Muscle layer of duodenum (tissue), 2 donors: Measurements from ENCODE around the gene DIPK1A.
"Not testable (repeated sequence)": the region's sequence is repeated elsewhere in the genome, so short reads cannot be mapped to it uniquely, and the experiment has no call there.

Experiments used
- H3K27ac ChIP-seq: one replicate; pipeline ENCODE4 v1.7.0; 2013; ENCODE audit warnings: mild to moderate bottlenecking, low read length
- H3K27me3 ChIP-seq: one replicate; pipeline ENCODE4 v1.7.0; 2013; ENCODE audit warnings: low read depth, mild to moderate bottlenecking, control low read depth, low read length
- H3K36me3 ChIP-seq, 2 donors: one replicate each; pipeline ENCODE4 v1.7.0; 2013; ENCODE audit warnings: low read length in 2 of 2, control low read depth in 1 of 2, mild to moderate bottlenecking in 1 of 2; ENCODE audit not compliant: insufficient read depth in 2 of 2, control insufficient read depth in 1 of 2
- H3K4me1 ChIP-seq, 2 donors: one replicate each; pipeline ENCODE4 v1.7.0; 2013; ENCODE audit warnings: low read length in 2 of 2, mild to moderate bottlenecking in 2 of 2, control low read depth in 1 of 2, moderate library complexity in 1 of 2; ENCODE audit not compliant: insufficient read depth in 2 of 2, control insufficient read depth in 1 of 2
- H3K4me3 ChIP-seq, 2 donors: one replicate each; pipeline ENCODE4 v1.7.0; 2013; ENCODE audit warnings: low read length in 2 of 2, low read depth in 1 of 2, mild to moderate bottlenecking in 1 of 2
- H3K9me3 ChIP-seq, 2 donors: one replicate each; pipeline ENCODE4 v1.7.0; 2013; ENCODE audit warnings: low read length in 2 of 2, control low read depth in 1 of 2, mild to moderate bottlenecking in 1 of 2; ENCODE audit not compliant: control insufficient read depth in 1 of 2
- donor health status: healthy.

The DIPK1A gene

DNA sequence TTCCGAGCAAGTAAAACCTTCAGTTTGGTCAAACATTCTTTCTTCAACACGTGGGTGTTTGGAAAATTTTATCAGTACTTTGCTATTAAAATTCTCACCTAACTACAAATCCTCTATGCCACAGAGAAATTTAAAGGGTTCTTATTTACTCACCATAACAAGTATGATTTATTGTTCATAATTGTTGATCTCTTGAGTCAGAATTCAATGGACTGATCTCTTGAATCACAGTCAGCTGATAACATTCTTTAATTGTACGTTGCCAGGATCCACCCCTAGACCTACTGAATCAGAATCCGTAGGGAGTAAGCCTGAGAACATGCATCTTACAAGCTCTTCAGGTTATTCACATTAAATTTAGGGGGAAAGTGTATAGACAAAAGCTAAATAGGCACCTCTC lies 51.2 kb downstream of the DIPK1A start:
- H3K9me3 ChIP-seq = no peaks in the 10 kb centered on the region
- no peaks in the 10 kb centered on the region for H3K27me3 ChIP-seq
- no peak overlapping the region for H3K4me3 ChIP-seq
- no peaks in the 10 kb centered on the region for H3K36me3 ChIP-seq
- H3K4me1 ChIP-seq = peaks cover 0 to 4% of the 10 kb centered on the region in 2 donors
- H3K27ac ChIP-seq = no peak overlapping the region

- no peak overlapping the region for H3K4me3 ChIP-seq
- no peaks in the 10 kb centered on the region for H3K27me3 ChIP-seq
- peaks cover 0 to 4% of the 10 kb centered on the region in 2 donors for H3K4me1 ChIP-seq
- H3K36me3 ChIP-seq = no peaks in the 10 kb centered on the region
- H3K9me3 ChIP-seq = no peaks in the 10 kb centered on the region
- no peak overlapping the region for H3K27ac ChIP-seq
Observed at GRCh38 chr1:92909321-92909720, 51.9 kb downstream of the DIPK1A start.

- Histone ChIP-seq H3K4me1 (peaks cover 0 to 4% of the 10 kb centered on the region in 2 donors), H3K27me3 (no peaks in the 10 kb centered on the region), H3K36me3 (no peaks in the 10 kb centered on the region), H3K9me3 (no peaks in the 10 kb centered on the region), H3K27ac (no peak overlapping the region), H3K4me3 (no peak overlapping the region)
Observed at GRCh38 chr1:92907949-92908684, 53.1 kb downstream of the DIPK1A start.

GRCh38 chr1:92903765-92904164 lies 57.5 kb downstream of the DIPK1A start:
- Histone ChIP-seq H3K27ac (no peak overlapping the region), H3K27me3 (no peaks in the 10 kb centered on the region), H3K9me3 (no peaks in the 10 kb centered on the region), H3K36me3 (no peaks in the 10 kb centered on the region), H3K4me1 (no peaks in the 10 kb centered on the region), H3K4me3 (no peak overlapping the region)

DNA sequence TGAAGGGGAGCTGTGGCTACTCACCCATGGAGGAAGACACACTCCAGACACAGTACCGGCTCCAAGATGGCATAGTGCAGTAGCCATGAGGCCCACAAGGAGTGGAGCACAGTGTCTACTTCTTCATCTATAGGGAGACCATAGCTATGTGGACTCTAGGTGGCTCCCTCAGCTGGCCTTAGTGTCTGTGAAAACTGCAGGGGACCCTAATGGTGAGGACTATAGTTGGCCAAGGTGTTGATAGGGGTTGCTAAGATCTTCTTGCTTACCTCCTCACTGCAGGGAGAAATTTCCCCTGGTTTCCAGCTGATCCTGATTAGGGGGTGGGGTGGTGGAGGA lies 58.9 kb downstream of the DIPK1A start:
- Histone ChIP-seq H3K4me3 (no peak overlapping the region), H3K27ac (no peak overlapping the region), H3K4me1 (no peaks in the 10 kb centered on the region)

DNA sequence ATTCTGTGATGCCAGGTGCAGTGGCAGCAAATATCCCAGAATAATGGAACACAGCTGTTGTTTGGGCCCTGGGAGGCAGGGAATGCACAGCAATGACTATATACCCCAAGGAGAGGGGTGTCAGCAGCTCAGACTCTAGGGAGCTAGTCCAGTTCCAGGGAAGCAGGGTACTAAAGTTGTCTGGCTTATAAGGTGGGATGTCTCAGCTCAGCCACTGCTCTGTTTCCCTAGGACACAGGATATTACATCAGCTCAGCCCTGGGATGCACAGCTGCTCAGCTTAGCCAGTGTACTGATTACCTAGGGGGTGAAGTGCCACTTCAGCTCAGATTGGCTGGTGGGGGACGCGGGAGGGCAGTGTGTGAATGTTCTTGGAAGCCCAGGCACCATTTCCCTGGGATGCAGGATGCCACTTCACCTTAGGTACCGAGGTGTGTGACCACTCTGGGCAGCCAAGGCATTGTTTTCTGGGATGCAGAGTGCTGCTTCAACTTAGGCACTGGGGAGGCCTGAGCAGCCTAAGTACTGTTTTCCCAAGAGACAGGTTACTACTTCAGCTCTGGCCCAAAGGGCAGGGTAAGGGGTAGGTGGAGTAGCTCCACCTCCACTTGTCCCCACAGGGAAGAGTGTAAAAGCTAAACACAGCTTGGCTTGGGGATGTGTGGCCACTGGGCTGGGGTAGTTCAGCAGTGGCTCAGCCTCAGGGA lies 59.4 kb downstream of the DIPK1A start:
- Histone ChIP-seq H3K4me3 (no peak overlapping the region), H3K9me3 (no peaks in the 10 kb centered on the region), H3K36me3 (no peaks in the 10 kb centered on the region), H3K27ac (no peak overlapping the region), H3K4me1 (no peaks in the 10 kb centered on the region), H3K27me3 (no peaks in the 10 kb centered on the region)

More for the DNA sequence above, 58.9 kb downstream of the DIPK1A start:
- H3K36me3 ChIP-seq = no peaks in the 10 kb centered on the region
- no peaks in the 10 kb centered on the region for H3K27me3 ChIP-seq
- H3K9me3 ChIP-seq = no peaks in the 10 kb centered on the region

GRCh38 chr1:92901126-92901525 lies 60.1 kb downstream of the DIPK1A start:
- Histone ChIP-seq H3K27me3 (no peaks in the 10 kb centered on the region), H3K27ac (no peak overlapping the region), H3K4me1 (no peaks in the 10 kb centered on the region), H3K36me3 (no peaks in the 10 kb centered on the region), H3K4me3 (no peak overlapping the region), H3K9me3 (no peaks in the 10 kb centered on the region)

DNA sequence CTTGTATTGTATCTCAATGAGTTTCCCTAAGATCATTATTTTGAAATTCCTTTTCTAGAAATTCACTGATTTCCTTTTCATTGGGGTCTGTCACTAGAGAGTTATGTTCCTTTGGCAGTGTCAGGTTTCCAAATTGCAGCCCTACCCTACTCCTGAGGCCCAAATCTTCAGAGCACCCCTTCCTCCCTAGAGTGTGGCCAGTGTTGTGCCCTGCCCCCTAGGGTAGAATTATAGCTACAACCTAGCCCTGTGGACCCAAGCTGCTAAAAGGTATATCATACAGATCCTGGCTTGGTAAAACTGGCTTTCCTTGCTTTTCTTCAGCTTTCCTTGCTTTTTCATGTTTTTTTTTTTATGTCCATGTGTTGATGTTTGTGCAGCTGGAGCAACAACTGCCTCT lies 60.7 kb downstream of the DIPK1A start:
- no peaks in the 10 kb centered on the region for H3K27me3 ChIP-seq
- no peaks in the 10 kb centered on the region for H3K4me1 ChIP-seq
- no peaks in the 10 kb centered on the region for H3K36me3 ChIP-seq
- no peak overlapping the region for H3K4me3 ChIP-seq
- H3K9me3 ChIP-seq = no peaks in the 10 kb centered on the region
- H3K27ac ChIP-seq = no peak overlapping the region

DNA sequence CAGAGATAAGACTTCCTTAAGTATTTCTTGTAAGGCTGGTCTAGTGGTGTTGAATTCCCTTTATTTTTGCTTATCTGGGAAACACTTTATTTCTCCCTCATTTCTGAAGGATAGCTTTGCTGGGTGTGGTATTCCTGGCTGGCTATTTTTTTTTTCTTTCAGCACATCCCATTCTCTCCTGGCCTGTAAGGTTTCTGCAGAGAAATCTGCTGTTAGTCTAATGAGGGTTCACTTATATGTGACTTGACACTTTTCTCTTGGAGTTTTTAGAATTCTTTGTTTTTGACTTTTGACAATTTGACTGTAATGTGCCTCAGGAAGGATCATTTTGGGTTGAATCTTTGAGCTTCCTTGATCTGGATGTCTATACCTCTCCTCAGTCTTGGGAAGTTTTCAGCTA lies 61.5 kb downstream of the DIPK1A start:
- Histone ChIP-seq H3K4me1 (no peaks in the 10 kb centered on the region), H3K27ac (no peak overlapping the region), H3K4me3 (no peak overlapping the region), H3K9me3 (no peaks in the 10 kb centered on the region), H3K27me3 (no peaks in the 10 kb centered on the region), H3K36me3 (no peaks in the 10 kb centered on the region)

DNA sequence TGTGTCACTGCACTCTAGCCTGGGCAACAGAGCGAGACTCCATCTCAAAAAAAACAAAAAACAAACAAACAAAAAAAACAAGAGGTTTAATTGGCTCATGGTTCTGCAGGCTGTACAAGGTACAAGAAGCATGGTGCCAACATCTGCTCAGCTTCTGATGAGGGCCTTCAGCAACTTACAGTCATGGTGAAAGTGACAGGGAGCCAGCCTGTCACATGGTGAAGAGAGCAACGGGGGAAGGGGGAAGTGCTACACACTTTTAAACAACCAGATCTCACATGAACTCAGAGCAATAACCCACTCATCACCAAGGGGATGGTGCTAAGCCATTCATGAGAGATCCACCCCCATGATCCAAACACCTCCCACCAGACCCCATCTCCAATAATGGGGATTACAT lies 63.2 kb downstream of the DIPK1A start:
- H3K9me3 ChIP-seq, H3K4me3 ChIP-seq, H3K36me3 ChIP-seq, H3K4me1 ChIP-seq, H3K27ac ChIP-seq, H3K27me3 ChIP-seq: not testable (repeated sequence)

DNA sequence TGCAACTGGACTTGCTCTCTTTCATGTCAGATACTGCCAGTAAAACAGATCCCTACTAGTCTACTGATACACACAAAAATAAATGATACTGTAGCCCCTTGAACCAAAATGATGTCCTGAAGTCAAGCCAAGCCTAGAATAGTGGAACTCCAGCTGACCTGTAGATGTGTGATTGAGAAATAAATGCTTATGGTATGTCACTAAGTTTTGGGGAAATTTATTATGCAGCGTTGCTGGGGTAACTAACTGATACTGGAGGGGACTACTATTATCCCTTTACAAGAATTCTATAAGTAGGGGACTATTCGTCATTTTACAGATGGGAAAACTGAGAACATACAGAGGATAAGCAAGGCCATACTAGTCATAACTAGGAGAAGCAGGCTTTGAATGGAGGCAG lies 73.8 kb downstream of the DIPK1A start:
- Histone ChIP-seq H3K27ac (no peak overlapping the region), H3K27me3 (no peaks in the 10 kb centered on the region), H3K4me3 (no peak overlapping the region), H3K36me3 (no peaks in the 10 kb centered on the region), H3K9me3 (peaks cover 0 to 2% of the 10 kb centered on the region in 2 donors), H3K4me1 (no peaks in the 10 kb centered on the region)
